ENCODE results near the gene TNFRSF8. TPM values are rescaled to one million over a fixed set of nuclear protein-coding genes. Genes with fewer than 3 reads are reported as not detected.

The TNFRSF8 gene
- total RNA-seq, 1 experiment from 2014 or later, result 0.13 TPM

- CTCF ChIA-PET, result no interaction called here
- in situ Hi-C loops (cut with HindIII; ENCODE audit: low pct_unique_long_range_greater_than_20kb, low sequenced_read_pairs), result no loop called here
- TF ChIP-seq POLR2AphosphoS5 (IDR thresholded peaks at IDR 0.05; ENCODE audit: low read depth, low read length) (no peak), TCF7L2 (IDR thresholded peaks at IDR 0.05; ENCODE audit: low read depth, low read length) (no peak), REST (IDR thresholded peaks at IDR 0.05; ENCODE audit: insufficient read depth in 1 of 2, low read depth in 2 of 2, low read length in 1 of 2) (no peak), CTCF (IDR thresholded peaks at IDR 0.05) (no peak), SIN3A (IDR thresholded peaks at IDR 0.05; ENCODE audit: borderline replicate concordance, insufficient read depth, low read depth, low read length) (no peak)
- BruUV-seq (replicated peaks), result no TSS peak
- DNase-seq (ENCODE audit: low read depth, low spot score) (no peak), ATAC-seq (no peak)
- Histone ChIP-seq H3K9me3 (ENCODE audit: control insufficient read depth, insufficient read depth, low read depth, low read length) (no peaks in the 10 kb centered on the region), H3K4me3 (ENCODE audit: low read depth in 2 of 2, low read length in 2 of 2) (no peak overlapping the region), H3K27me3 (ENCODE audit: control insufficient read depth, insufficient read depth, low read length) (no peaks in the 10 kb centered on the region), H3K4me1 (ENCODE audit: control insufficient read depth, insufficient read depth, low read length) (peaks cover 5% of the 10 kb centered on the region), H3K36me3 (ENCODE audit: control insufficient read depth, insufficient read depth, low read length) (no peaks in the 10 kb centered on the region), H3K27ac (ENCODE audit: low read length) (no peak overlapping the region)
- POLR2A ChIA-PET, result no interaction called here
- intact Hi-C loops (cut with micrococcal nuclease; ENCODE audit: unreplicated experiment), result no loop called here
Measured at GRCh38 chr1:12130466-12131130, 67.5 kb downstream of the TNFRSF8 start.

- BruUV-seq (replicated peaks), result no TSS peak
- Histone ChIP-seq H3K4me1 (ENCODE audit: control insufficient read depth, insufficient read depth, low read length) (peaks cover 9% of the 10 kb centered on the region), H3K36me3 (ENCODE audit: control insufficient read depth, insufficient read depth, low read length) (no peaks in the 10 kb centered on the region), H3K9me3 (ENCODE audit: control insufficient read depth, insufficient read depth, low read depth, low read length) (no peaks in the 10 kb centered on the region), H3K27me3 (ENCODE audit: control insufficient read depth, insufficient read depth, low read length) (no peaks in the 10 kb centered on the region), H3K27ac (ENCODE audit: low read length) (0 out of 2 replicates have a peak overlapping the region, but pooled peaks have one; percentile 10), H3K4me3 (ENCODE audit: low read depth in 2 of 2, low read length in 2 of 2) (no peak overlapping the region)
- DNase-seq (ENCODE audit: low read depth, low spot score) (peak; percentile 94), ATAC-seq (peak; percentile 91)
- ChIA-PET POLR2A (no interaction called here), CTCF (no interaction called here)
- TF ChIP-seq POLR2AphosphoS5 (IDR thresholded peaks at IDR 0.05; ENCODE audit: low read depth, low read length), result peak; percentile 68; the same call in 1 of the 2 replicates
- no peak for TF ChIP-seq CTCF (IDR thresholded peaks at IDR 0.05)
- TF ChIP-seq TCF7L2 (IDR thresholded peaks at IDR 0.05; ENCODE audit: low read depth, low read length), result no peak
- no peak for TF ChIP-seq REST (IDR thresholded peaks at IDR 0.05; ENCODE audit: insufficient read depth in 1 of 2, low read depth in 2 of 2, low read length in 1 of 2)
- in situ Hi-C loops (cut with HindIII; ENCODE audit: low pct_unique_long_range_greater_than_20kb, low sequenced_read_pairs), result no loop called here
- intact Hi-C loops (cut with micrococcal nuclease; ENCODE audit: unreplicated experiment), result no loop called here
Measured at GRCh38 chr1:12132078-12132477, 69.0 kb downstream of the TNFRSF8 start.

Measured in Panc1 (cell line).